ENCODE measurements around the gene BSCL2. TPM values are rescaled to one million over a fixed set of nuclear protein-coding genes. Genes with fewer than 3 reads are reported as not detected.

Gene BSCL2
- total RNA-seq, 1 donor from 2014 or later, result 19.8 TPM

GRCh38 chr11:62648185-62648966 lies 58.8 kb downstream of the BSCL2 start:
- Histone ChIP-seq H3K4me1 (ENCODE audit: control insufficient read depth in 3 of 3, insufficient read depth in 3 of 3, low read length in 3 of 3) (peaks cover 34 to 44% (median 39%) of the 10 kb centered on the region in 3 donors), H3K36me3 (ENCODE audit: control insufficient read depth in 3 of 3, insufficient read depth in 3 of 3, low read length in 3 of 3) (peaks cover 25 to 33% (median 26%) of the 10 kb centered on the region in 3 donors), H3K27ac (ENCODE audit: low read depth, low read length) (no peak overlapping the region), H3K9ac (ENCODE audit: low read depth in 1 of 3, low read length in 3 of 3) (no peak overlapping the region), H3K27me3 (ENCODE audit: control insufficient read depth in 3 of 3, insufficient read depth in 3 of 3, low read length in 3 of 3) (no peaks in the 10 kb centered on the region), H3K9me3 (ENCODE audit: control insufficient read depth in 3 of 3, low read length in 3 of 3) (no peaks in the 10 kb centered on the region), H3K4me3 (ENCODE audit: low read length in 3 of 3) (no peak overlapping the region)

- peaks cover 25 to 38% (median 26%) of the 10 kb centered on the region in 3 donors for H3K36me3 ChIP-seq (ENCODE audit: control insufficient read depth in 3 of 3, insufficient read depth in 3 of 3, low read length in 3 of 3)
- H3K9me3 ChIP-seq (ENCODE audit: control insufficient read depth in 3 of 3, low read length in 3 of 3), result no peaks in the 10 kb centered on the region
- H3K27ac ChIP-seq (ENCODE audit: low read depth, low read length), result no peak overlapping the region
- H3K4me3 ChIP-seq (ENCODE audit: low read length in 3 of 3), result no peak overlapping the region
- no peak overlapping the region for H3K9ac ChIP-seq (ENCODE audit: low read depth in 1 of 3, low read length in 3 of 3)
- no peaks in the 10 kb centered on the region for H3K27me3 ChIP-seq (ENCODE audit: control insufficient read depth in 3 of 3, insufficient read depth in 3 of 3, low read length in 3 of 3)
- peaks cover 33 to 40% (median 35%) of the 10 kb centered on the region in 3 donors for H3K4me1 ChIP-seq (ENCODE audit: control insufficient read depth in 3 of 3, insufficient read depth in 3 of 3, low read length in 3 of 3)
Measured at GRCh38 chr11:62647609-62648005, 59.6 kb downstream of the BSCL2 start.

DNA sequence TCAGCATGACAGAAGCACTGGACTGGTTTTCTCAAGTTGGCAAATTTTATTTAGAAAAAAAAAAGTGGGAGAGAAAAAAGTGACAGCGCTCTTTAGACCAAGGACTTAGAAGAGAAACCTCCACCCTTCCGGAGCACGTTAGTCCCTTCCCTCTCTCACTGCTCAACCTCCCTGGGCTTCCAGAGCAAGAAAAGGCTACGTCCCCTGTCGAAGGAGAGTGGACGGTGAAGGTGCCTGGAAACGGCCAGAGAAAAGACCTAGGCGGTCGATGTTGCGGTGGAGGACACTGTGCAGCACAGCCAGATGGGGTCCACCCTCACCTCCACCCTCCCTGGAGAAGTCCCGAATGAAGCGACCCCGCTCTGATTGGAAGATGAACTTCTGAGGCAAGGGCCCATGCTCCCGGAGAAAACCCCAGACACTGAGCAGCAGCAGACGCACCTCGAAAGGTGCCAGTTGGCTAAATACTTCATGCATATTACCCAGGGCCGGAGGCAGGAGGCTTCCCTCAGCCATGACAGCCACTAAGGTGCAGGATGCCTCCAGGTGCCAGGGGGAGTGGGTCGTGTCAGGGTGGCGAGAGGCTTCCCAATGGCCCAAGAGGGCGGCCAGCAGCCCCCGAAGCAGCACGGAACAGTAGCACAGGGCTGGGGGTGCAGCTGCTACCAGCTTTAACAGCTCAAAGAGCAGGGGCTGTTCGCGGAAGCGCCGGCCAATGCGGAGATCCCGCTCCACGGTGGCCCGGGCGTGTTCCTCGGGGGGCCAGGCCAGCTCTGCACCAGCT lies 60.2 kb downstream of the BSCL2 start:
- H3K4me1 ChIP-seq (ENCODE audit: control insufficient read depth in 3 of 3, insufficient read depth in 3 of 3, low read length in 3 of 3), result peaks cover 27 to 36% (median 29%) of the 10 kb centered on the region in 3 donors
- H3K27ac ChIP-seq (ENCODE audit: low read depth, low read length), result peak overlapping the region; percentile 1
- no peaks in the 10 kb centered on the region for H3K27me3 ChIP-seq (ENCODE audit: control insufficient read depth in 3 of 3, insufficient read depth in 3 of 3, low read length in 3 of 3)
- H3K4me3 ChIP-seq (ENCODE audit: low read length in 3 of 3), result peak overlapping the region; percentile 56 to 60 (median 59)
- peaks cover 25 to 39% (median 26%) of the 10 kb centered on the region in 3 donors for H3K36me3 ChIP-seq (ENCODE audit: control insufficient read depth in 3 of 3, insufficient read depth in 3 of 3, low read length in 3 of 3)
- H3K9ac ChIP-seq (ENCODE audit: low read depth in 1 of 3, low read length in 3 of 3), result peak overlapping the region; percentile 20 to 60 (median 29)
- H3K9me3 ChIP-seq (ENCODE audit: control insufficient read depth in 3 of 3, low read length in 3 of 3), result no peaks in the 10 kb centered on the region

GRCh38 chr11:62645946-62646824 lies 61.0 kb downstream of the BSCL2 start, which contains the start of gene GANAB:
GANAB (minus strand) TSS chr11:62646613; CDS start chr11:62646599, 14 bp downstream.
- peak within 1 kb of the TSS; percentile 94 to 97 (median 96) for H3K9ac ChIP-seq (ENCODE audit: low read depth in 1 of 3, low read length in 3 of 3)
- H3K27ac ChIP-seq (ENCODE audit: low read depth, low read length), result peak within 1 kb of the TSS; percentile 92
- no peaks in the 10 kb centered on the region for H3K9me3 ChIP-seq (ENCODE audit: control insufficient read depth in 3 of 3, low read length in 3 of 3)
- no peaks in the 10 kb centered on the region for H3K27me3 ChIP-seq (ENCODE audit: control insufficient read depth in 3 of 3, insufficient read depth in 3 of 3, low read length in 3 of 3)
- peaks cover 25 to 39% (median 26%) of the 10 kb centered on the region in 3 donors for H3K36me3 ChIP-seq (ENCODE audit: control insufficient read depth in 3 of 3, insufficient read depth in 3 of 3, low read length in 3 of 3)
- H3K4me3 ChIP-seq (ENCODE audit: low read length in 3 of 3), result peak within 1 kb of the TSS; percentile 94 to 98 (median 96)
- H3K4me1 ChIP-seq (ENCODE audit: control insufficient read depth in 3 of 3, insufficient read depth in 3 of 3, low read length in 3 of 3), result peaks cover 23 to 32% (median 24%) of the 10 kb centered on the region in 3 donors

GRCh38 chr11:62645671-62645945 lies 61.6 kb downstream of the BSCL2 start:
- Histone ChIP-seq H3K4me3 (ENCODE audit: low read length in 3 of 3) (peak overlapping the region; percentile 94 to 98 (median 96)), H3K9me3 (ENCODE audit: control insufficient read depth in 3 of 3, low read length in 3 of 3) (no peaks in the 10 kb centered on the region), H3K27ac (ENCODE audit: low read depth, low read length) (peak overlapping the region; percentile 92), H3K27me3 (ENCODE audit: control insufficient read depth in 3 of 3, insufficient read depth in 3 of 3, low read length in 3 of 3) (no peaks in the 10 kb centered on the region), H3K4me1 (ENCODE audit: control insufficient read depth in 3 of 3, insufficient read depth in 3 of 3, low read length in 3 of 3) (peaks cover 23 to 32% (median 24%) of the 10 kb centered on the region in 3 donors), H3K9ac (ENCODE audit: low read depth in 1 of 3, low read length in 3 of 3) (peak overlapping the region; percentile 94 to 97 (median 96)), H3K36me3 (ENCODE audit: control insufficient read depth in 3 of 3, insufficient read depth in 3 of 3, low read length in 3 of 3) (peaks cover 25 to 39% (median 26%) of the 10 kb centered on the region in 3 donors)

- peaks cover 24 to 37% (median 25%) of the 10 kb centered on the region in 3 donors for H3K36me3 ChIP-seq (ENCODE audit: control insufficient read depth in 3 of 3, insufficient read depth in 3 of 3, low read length in 3 of 3)
- H3K9ac ChIP-seq (ENCODE audit: low read depth in 1 of 3, low read length in 3 of 3), result no peak overlapping the region
- no peak overlapping the region for H3K27ac ChIP-seq (ENCODE audit: low read depth, low read length)
- no peak overlapping the region for H3K4me3 ChIP-seq (ENCODE audit: low read length in 3 of 3)
- peaks cover 23 to 32% (median 24%) of the 10 kb centered on the region in 3 donors for H3K4me1 ChIP-seq (ENCODE audit: control insufficient read depth in 3 of 3, insufficient read depth in 3 of 3, low read length in 3 of 3)
- H3K9me3 ChIP-seq (ENCODE audit: control insufficient read depth in 3 of 3, low read length in 3 of 3), result no peaks in the 10 kb centered on the region
- H3K27me3 ChIP-seq (ENCODE audit: control insufficient read depth in 3 of 3, insufficient read depth in 3 of 3, low read length in 3 of 3), result no peaks in the 10 kb centered on the region
Measured at GRCh38 chr11:62644220-62644619, 63.0 kb downstream of the BSCL2 start.

Small RNA genes lying within 50 kb of the gene (small RNA-seq; reads per million reads assigned to genes)
- gene SNORA57, result not detected

Other genes with a start within 250 kb of the BSCL2 start
- gene AHNAK, start 160.6 kb downstream of the BSCL2 start, total RNA-seq, result 432 TPM
- gene EEF1G, start 133.5 kb downstream of the BSCL2 start, total RNA-seq, result 2,520 TPM
- 4.2 TPM for gene TUT1, start 115.9 kb downstream of the BSCL2 start, total RNA-seq
- 63.7 TPM for gene MTA2, start 105.6 kb downstream of the BSCL2 start, total RNA-seq
- gene EML3, start 94.6 kb downstream of the BSCL2 start, total RNA-seq, result 7.3 TPM
- gene ROM1, start 94.2 kb downstream of the BSCL2 start, total RNA-seq, result 1.6 TPM
- 8.4 TPM for gene B3GAT3, start 85.4 kb downstream of the BSCL2 start, total RNA-seq
- 99.7 TPM for gene GANAB, start 60.8 kb downstream of the BSCL2 start, total RNA-seq
- 15.1 TPM for gene INTS5, start 54.1 kb downstream of the BSCL2 start, total RNA-seq
- 22.4 TPM for gene C11orf98, start 42.2 kb downstream of the BSCL2 start, total RNA-seq
- gene CSKMT, start 42.1 kb downstream of the BSCL2 start, total RNA-seq, result 4.7 TPM
- 4.7 TPM for gene UQCC3, start 35.8 kb downstream of the BSCL2 start, total RNA-seq
- 1.0 TPM for gene LBHD1, start 35.2 kb downstream of the BSCL2 start, total RNA-seq
- gene UBXN1, start 28.4 kb downstream of the BSCL2 start, total RNA-seq, result 106 TPM
- gene LRRN4CL, start 17.9 kb downstream of the BSCL2 start, total RNA-seq, result 9.9 TPM
- gene GNG3, start 252 bp upstream of the BSCL2 start, total RNA-seq, result not detected
- 18.8 TPM for gene HNRNPUL2, start 20.0 kb upstream of the BSCL2 start, total RNA-seq
- 25.6 TPM for gene TTC9C, start 21.1 kb upstream of the BSCL2 start, total RNA-seq
- gene ZBTB3, start 46.7 kb upstream of the BSCL2 start, total RNA-seq, result 11.5 TPM
- gene POLR2G, start 54.2 kb upstream of the BSCL2 start, total RNA-seq, result 50.1 TPM
- 11.5 TPM for gene TAF6L, start 64.0 kb upstream of the BSCL2 start, total RNA-seq
- gene TMEM179B, start 80.0 kb upstream of the BSCL2 start, total RNA-seq, result 16.2 TPM
- 20.9 TPM for gene TMEM223, start 84.6 kb upstream of the BSCL2 start, total RNA-seq
- 12.5 TPM for gene NXF1, start 98.0 kb upstream of the BSCL2 start, total RNA-seq
- gene STX5, start 124.6 kb upstream of the BSCL2 start, total RNA-seq, result 33.9 TPM
- gene TEX54, start 125.4 kb upstream of the BSCL2 start, total RNA-seq, result not detected
- 65.8 TPM for gene WDR74, start 132.2 kb upstream of the BSCL2 start, total RNA-seq
- 56.4 TPM for gene SLC3A2, start 173.5 kb upstream of the BSCL2 start, total RNA-seq
- not detected for gene CHRM1, start 213.9 kb upstream of the BSCL2 start, total RNA-seq

Data from skeletal muscle tissue (tissue), 5 donors.